Measurements from ENCODE around the gene CDO1. TPM values are rescaled to one million over a fixed set of nuclear protein-coding genes. Genes with fewer than 3 reads are reported as not detected.
"Not testable (repeated sequence)": the region's sequence is repeated elsewhere in the genome, so short reads cannot be mapped to it uniquely, and the experiment has no call there.

CDO1 gene
- total RNA-seq, 1 donor from 2014 or later, result 3.5 TPM

GRCh38 chr5:115831163-115831768 is 14.8 kb upstream of the CDO1 start:
- DNase-seq (ENCODE audit: low spot score), result no peak

- no peak for DNase-seq (ENCODE audit: low spot score)
Observed at GRCh38 chr5:115829913-115830312, 13.5 kb upstream of the CDO1 start.

GRCh38 chr5:115825948-115826347 is 9.5 kb upstream of the CDO1 start:
- DNase-seq (ENCODE audit: low spot score), result no peak

GRCh38 chr5:115824983-115825382 is 8.5 kb upstream of the CDO1 start:
- not testable (repeated sequence) for DNase-seq (ENCODE audit: low spot score)

- DNase-seq (ENCODE audit: low spot score), result no peak
Observed at GRCh38 chr5:115820846-115821245, 4.4 kb upstream of the CDO1 start.

GRCh38 chr5:115818821-115819220 is 2.4 kb upstream of the CDO1 start:
- no peak for DNase-seq (ENCODE audit: low spot score)

- no peak for DNase-seq (ENCODE audit: low spot score)
Observed at GRCh38 chr5:115817386-115817785, 927 bp upstream of the CDO1 start.

GRCh38 chr5:115815693-115816225 is 700 bp downstream of the CDO1 start:
- no peak for DNase-seq (ENCODE audit: low spot score)

- DNase-seq (ENCODE audit: low spot score), result no peak
Observed at GRCh38 chr5:115815006-115815692, 1.3 kb downstream of the CDO1 start.

- no peak for DNase-seq (ENCODE audit: low spot score)
Observed at GRCh38 chr5:115813719-115814118, 2.7 kb downstream of the CDO1 start.

GRCh38 chr5:115812372-115812771 is 4.1 kb downstream of the CDO1 start:
- DNase-seq (ENCODE audit: low spot score), result no peak

- no peak for DNase-seq (ENCODE audit: low spot score)
Observed at GRCh38 chr5:115811406-115811805, 5.1 kb downstream of the CDO1 start.

GRCh38 chr5:115810761-115811160 is 5.7 kb downstream of the CDO1 start:
- DNase-seq (ENCODE audit: low spot score), result no peak

GRCh38 chr5:115809946-115810345 is 6.5 kb downstream of the CDO1 start:
- DNase-seq (ENCODE audit: low spot score), result no peak

- not testable (repeated sequence) for DNase-seq (ENCODE audit: low spot score)
Observed at GRCh38 chr5:115808066-115808465, 8.4 kb downstream of the CDO1 start.

- no peak for DNase-seq (ENCODE audit: low spot score)
Observed at GRCh38 chr5:115807654-115808052, 8.8 kb downstream of the CDO1 start.

GRCh38 chr5:115806986-115807653 is 9.3 kb downstream of the CDO1 start:
- DNase-seq (ENCODE audit: low spot score), result no peak

GRCh38 chr5:115801984-115802383 is 14.5 kb downstream of the CDO1 start:
- no peak for DNase-seq (ENCODE audit: low spot score)

GRCh38 chr5:115801152-115801551 is 15.3 kb downstream of the CDO1 start:
- DNase-seq (ENCODE audit: low spot score), result no peak

- no peak for DNase-seq (ENCODE audit: low spot score)
Observed at GRCh38 chr5:115800108-115800507, 16.4 kb downstream of the CDO1 start.

GRCh38 chr5:115798252-115798651 is 18.2 kb downstream of the CDO1 start:
- DNase-seq (ENCODE audit: low spot score), result no peak

- DNase-seq (ENCODE audit: low spot score), result no peak
Observed at GRCh38 chr5:115796656-115797055, 19.8 kb downstream of the CDO1 start.

GRCh38 chr5:115795700-115796099 is 20.8 kb downstream of the CDO1 start:
- DNase-seq (ENCODE audit: low spot score), result no peak
